B cell (primary cell): Measurements from ENCODE around the gene ZNF827.

ENCODE experiments used
- EZH2 ChIP-seq: IDR thresholded peaks from 2 replicates; pipeline ENCODE4 v1.6.1; 2012; ENCODE audit warnings: borderline replicate concordance, low read depth, mild to moderate bottlenecking, moderate library complexity, low read length; ENCODE audit not compliant: insufficient read depth, poor library complexity, severe bottlenecking
- TF ChIP-seq, protein P1 (sequence below): fragments of 200-600 bp; IDR thresholded peaks from one replicate; pipeline ENCODE4 v1.8.0; 2022; ENCODE audit warnings: antibody characterized with exemption, mild to moderate bottlenecking

DNA sequence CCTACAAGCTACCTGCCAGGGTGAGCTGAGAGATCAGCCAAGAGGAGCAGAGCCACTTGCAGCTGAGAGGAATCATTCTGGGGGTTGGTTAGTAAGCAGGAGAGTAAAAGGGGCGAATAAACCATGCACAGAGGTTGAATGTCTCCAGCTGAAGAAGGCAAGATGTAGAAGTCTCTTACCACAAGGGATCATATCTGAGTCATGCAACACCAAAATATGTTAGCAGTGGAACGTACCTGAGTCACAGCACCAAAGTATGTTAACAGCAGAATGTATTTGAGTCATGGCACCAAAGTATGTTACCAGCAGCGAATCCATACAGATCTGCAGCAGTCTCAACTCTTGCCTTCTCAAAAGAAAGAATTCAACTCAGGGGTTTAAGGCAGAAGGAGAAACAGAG is 228.8 kb downstream of the ZNF827 start:
- TF ChIP-seq, protein P1, sequence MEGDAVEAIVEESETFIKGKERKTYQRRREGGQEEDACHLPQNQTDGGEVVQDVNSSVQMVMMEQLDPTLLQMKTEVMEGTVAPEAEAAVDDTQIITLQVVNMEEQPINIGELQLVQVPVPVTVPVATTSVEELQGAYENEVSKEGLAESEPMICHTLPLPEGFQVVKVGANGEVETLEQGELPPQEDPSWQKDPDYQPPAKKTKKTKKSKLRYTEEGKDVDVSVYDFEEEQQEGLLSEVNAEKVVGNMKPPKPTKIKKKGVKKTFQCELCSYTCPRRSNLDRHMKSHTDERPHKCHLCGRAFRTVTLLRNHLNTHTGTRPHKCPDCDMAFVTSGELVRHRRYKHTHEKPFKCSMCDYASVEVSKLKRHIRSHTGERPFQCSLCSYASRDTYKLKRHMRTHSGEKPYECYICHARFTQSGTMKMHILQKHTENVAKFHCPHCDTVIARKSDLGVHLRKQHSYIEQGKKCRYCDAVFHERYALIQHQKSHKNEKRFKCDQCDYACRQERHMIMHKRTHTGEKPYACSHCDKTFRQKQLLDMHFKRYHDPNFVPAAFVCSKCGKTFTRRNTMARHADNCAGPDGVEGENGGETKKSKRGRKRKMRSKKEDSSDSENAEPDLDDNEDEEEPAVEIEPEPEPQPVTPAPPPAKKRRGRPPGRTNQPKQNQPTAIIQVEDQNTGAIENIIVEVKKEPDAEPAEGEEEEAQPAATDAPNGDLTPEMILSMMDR: no peak
- TF ChIP-seq EZH2: no peak
